Measurements from ENCODE around the gene ZNF605.
A peak's percentile ranks its signal among the peaks of the same experiment; 100 is the strongest.

The ZNF605 gene

DNA sequence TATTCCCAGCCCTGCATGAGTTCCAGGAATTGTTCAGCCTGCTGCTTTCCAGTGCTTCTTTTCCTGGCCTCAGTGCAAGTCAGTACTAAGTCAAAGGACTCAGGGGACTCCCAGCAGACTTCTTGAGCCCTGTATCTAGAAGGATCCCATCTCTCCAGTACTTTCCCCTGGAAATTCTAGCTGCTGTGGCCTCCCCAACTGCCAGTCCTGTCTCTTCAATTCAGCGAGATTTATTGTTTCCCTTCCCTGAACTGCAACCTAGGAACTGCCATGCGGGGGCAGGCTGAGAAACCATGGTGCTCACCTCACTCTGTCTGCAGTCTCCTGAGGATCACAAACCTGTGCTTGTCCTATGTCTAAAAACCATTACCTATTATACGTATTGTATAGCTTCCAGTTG lies 31.8 kb downstream of the ZNF605 start:
- DNase-seq (ENCODE audit: low spot score) = no peak
- TF ChIP-seq, protein P1, sequence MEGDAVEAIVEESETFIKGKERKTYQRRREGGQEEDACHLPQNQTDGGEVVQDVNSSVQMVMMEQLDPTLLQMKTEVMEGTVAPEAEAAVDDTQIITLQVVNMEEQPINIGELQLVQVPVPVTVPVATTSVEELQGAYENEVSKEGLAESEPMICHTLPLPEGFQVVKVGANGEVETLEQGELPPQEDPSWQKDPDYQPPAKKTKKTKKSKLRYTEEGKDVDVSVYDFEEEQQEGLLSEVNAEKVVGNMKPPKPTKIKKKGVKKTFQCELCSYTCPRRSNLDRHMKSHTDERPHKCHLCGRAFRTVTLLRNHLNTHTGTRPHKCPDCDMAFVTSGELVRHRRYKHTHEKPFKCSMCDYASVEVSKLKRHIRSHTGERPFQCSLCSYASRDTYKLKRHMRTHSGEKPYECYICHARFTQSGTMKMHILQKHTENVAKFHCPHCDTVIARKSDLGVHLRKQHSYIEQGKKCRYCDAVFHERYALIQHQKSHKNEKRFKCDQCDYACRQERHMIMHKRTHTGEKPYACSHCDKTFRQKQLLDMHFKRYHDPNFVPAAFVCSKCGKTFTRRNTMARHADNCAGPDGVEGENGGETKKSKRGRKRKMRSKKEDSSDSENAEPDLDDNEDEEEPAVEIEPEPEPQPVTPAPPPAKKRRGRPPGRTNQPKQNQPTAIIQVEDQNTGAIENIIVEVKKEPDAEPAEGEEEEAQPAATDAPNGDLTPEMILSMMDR (conservative IDR thresholded peaks at IDR 0.05; ENCODE audit: low read depth) = no peak
- no peak overlapping the region for H3K27ac ChIP-seq
- POLR2A ChIA-PET (ENCODE audit: low non-redundant PET) = no interaction called here
- CTCF ChIA-PET = no interaction called here

DNA sequence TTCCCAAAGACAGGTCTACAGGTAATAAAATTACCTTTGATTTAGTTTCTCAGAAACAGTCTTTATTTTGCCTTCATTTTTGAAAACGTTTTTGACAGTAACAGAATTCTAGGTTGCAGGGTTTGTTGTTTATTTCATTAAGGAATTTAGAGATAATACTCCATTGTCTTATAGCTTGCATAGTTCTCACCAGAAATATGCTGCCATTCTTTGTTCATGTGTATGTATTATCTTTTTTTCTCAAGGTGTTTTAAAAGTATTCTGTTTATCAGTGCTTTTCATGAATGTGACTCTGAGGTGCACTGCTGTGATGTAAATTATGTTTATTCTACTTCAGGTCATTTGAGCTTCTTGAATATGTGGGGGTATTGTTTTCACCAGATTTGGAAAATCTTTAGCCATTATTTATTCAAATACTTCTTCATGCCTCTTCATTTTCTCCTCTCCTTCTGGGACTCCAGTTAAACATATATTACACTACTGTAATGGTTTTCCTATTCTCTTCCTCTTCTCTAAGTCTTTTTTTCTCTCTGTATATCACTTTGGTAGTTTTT lies 32.7 kb downstream of the ZNF605 start:
- TF ChIP-seq, protein P1 (conservative IDR thresholded peaks at IDR 0.05; ENCODE audit: low read depth) = no peak
- CTCF ChIA-PET = no interaction called here
- POLR2A ChIA-PET (ENCODE audit: low non-redundant PET) = no interaction called here
- no peak overlapping the region for H3K27ac ChIP-seq
- no peak for DNase-seq (ENCODE audit: low spot score)

DNA sequence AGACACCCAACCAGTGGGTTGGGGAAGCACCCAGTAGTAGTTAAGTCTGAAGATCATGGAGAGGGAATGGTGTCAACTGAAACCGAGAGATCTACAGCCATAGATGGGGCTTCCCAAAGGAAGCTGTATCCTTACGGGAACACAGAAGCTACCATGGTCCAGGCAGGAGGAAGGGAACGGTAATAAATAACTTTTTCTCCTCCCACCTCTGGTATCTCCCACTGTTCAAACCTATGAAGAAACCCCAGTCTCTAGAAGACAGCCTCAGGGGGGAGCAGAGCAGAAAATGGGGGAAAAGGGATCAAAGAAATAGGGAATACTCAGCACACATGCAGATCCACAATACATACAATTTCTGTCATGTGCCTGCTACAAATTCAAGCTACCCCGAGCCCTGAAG lies 33.4 kb downstream of the ZNF605 start:
- no peak for DNase-seq (ENCODE audit: low spot score)
- TF ChIP-seq, protein P1 (conservative IDR thresholded peaks at IDR 0.05; ENCODE audit: low read depth) = no peak
- ChIA-PET CTCF (no interaction called here), POLR2A (ENCODE audit: low non-redundant PET) (no interaction called here)
- no peak overlapping the region for H3K27ac ChIP-seq

DNA sequence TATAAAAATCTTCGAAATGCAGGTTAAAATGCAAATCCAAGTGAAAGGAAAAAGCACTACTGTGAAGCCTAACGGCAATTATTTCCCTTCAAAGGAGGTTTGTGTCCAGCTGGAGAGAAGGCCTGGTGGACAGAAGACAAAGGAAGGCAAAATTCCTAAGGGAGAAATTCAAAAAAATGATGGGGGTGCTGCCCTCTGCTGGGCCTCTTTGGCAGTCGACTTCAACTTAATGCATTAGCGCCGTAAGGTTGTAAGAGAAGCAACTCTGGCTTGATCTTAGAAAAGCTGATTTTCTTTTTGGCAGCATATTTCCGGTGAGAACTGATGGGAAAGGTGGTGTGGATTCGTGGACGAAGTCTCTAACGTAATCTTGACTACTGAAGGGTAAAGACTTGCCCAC lies 34.4 kb downstream of the ZNF605 start:
- CTCF ChIA-PET = interaction anchor here (0.6 kb wide), 1 partner anchor 85 kb away, joined by 3 read pairs; no protein-coding TSS in a partner anchor

DNA sequence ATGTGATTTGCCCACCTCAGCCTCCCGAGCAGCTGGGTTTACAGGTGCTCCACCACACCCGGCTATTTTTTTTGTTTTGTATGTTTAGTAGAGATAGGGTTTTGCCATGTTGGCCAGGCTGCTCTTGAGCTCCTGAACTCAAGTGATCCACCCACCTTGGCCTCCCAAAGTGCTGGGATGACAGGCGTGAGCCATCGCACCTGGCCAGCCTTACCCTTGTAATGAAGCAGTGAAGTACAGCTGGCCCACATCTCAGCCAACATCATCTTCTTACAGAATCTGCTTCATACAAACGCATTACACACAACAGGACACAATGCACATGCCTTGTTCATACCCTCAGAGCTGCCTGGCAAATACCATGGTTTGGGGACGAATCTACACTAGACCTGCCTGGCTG lies 37.4 kb downstream of the ZNF605 start:
- no peak for DNase-seq (ENCODE audit: low spot score)
- TF ChIP-seq, protein P1 (conservative IDR thresholded peaks at IDR 0.05; ENCODE audit: low read depth) = no peak
- ChIA-PET CTCF (no interaction called here), POLR2A (ENCODE audit: low non-redundant PET) (no interaction called here)
- no peak overlapping the region for H3K27ac ChIP-seq

More for the DNA sequence above, 34.4 kb downstream of the ZNF605 start:
- TF ChIP-seq, protein P1 (conservative IDR thresholded peaks at IDR 0.05; ENCODE audit: low read depth) = no peak
- POLR2A ChIA-PET (ENCODE audit: low non-redundant PET) = no interaction called here
- DNase-seq (ENCODE audit: low spot score) = no peak
- H3K27ac ChIP-seq = no peak overlapping the region

DNA sequence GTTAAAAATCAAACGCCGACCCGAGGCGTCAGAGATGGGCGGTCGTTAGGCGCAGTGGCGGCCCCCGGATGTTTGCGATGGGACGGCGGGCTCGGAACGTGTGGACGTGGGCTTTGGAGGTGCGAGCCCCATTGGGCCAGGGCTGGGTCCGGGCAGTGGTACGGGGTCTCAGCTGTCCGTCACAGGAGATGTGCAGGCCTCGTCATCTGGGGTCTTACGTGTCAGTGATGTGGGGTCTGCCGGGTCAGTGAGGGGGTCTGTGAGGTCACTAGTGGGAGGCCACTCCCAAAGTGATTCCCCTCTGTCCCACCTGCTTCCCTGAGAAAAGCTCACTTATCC lies 47.1 kb downstream of the ZNF605 start:
- CTCF ChIA-PET = interaction anchor here (0.6 kb wide), 1 partner anchor 22 kb away, joined by 3 read pairs; the partner anchor contains the start of gene CHFR
- peak overlapping the region; percentile 70 for H3K27ac ChIP-seq
- TF ChIP-seq, protein P1 (conservative IDR thresholded peaks at IDR 0.05; ENCODE audit: low read depth) = no peak
- POLR2A ChIA-PET (ENCODE audit: low non-redundant PET) = interaction anchor here (1.0 kb wide), 1 partner anchor 8 kb away, joined by 4 read pairs; no protein-coding TSS in a partner anchor
- DNase-seq (ENCODE audit: low spot score) = no peak
